ENCODE results near the gene MYEOV. TPM values are rescaled to one million over a fixed set of nuclear protein-coding genes. Genes with fewer than 3 reads are reported as not detected.
A peak's percentile ranks its signal among the peaks of the same experiment; 100 is the strongest.

The MYEOV gene
- total and polyA plus RNA-seq, 2 experiments from 2014 or later: 0.14 TPM; not detected in 1

GRCh38 chr11:69257134-69257533, 36.8 kb upstream of the MYEOV start:
- no peak overlapping the region for H3K27ac Mint-ChIP-seq
- H3K36me3 Mint-ChIP-seq (ENCODE audit: low read depth): peaks cover 12% of the 10 kb centered on the region
- peaks cover 47% of the 10 kb centered on the region for H3K9me3 Mint-ChIP-seq
- Histone ChIP-seq H3K9me2 (ENCODE audit: insufficient read depth) (0 out of 2 replicates have a peak, but pooled peaks cover 2% of the 10 kb centered on the region), H3K4me1 (ENCODE audit: insufficient read depth) (peaks cover 17% of the 10 kb centered on the region), H3K4me2 (peak overlapping the region; percentile 42; the same call in 1 of the 2 replicates), H3K27ac (ENCODE audit: low read depth) (no peak overlapping the region), H3K36me3 (ENCODE audit: insufficient read depth) (no peaks in the 10 kb centered on the region), H3F3A (replicated peaks; ENCODE audit: low read depth) (no peaks in the 10 kb centered on the region), H3K4me3 (no peak overlapping the region), H3K27me3 (ENCODE audit: insufficient read depth) (no peaks in the 10 kb centered on the region), H4K20me1 (replicated peaks; ENCODE audit: insufficient read depth) (no peaks in the 10 kb centered on the region), H3K79me2 (replicated peaks; ENCODE audit: insufficient read depth) (no peaks in the 10 kb centered on the region), H2AFZ (no peak overlapping the region)
- H3K4me3 Mint-ChIP-seq: no peak overlapping the region
- TF ChIP-seq EZH2phosphoT487 (IDR thresholded peaks at IDR 0.05; ENCODE audit: unreplicated experiment): no peak
- no peak for TF ChIP-seq ZNF114 (CRISPR knock-in tag; IDR thresholded peaks at IDR 0.05)
- TF ChIP-seq CTCF (conservative IDR thresholded peaks at IDR 0.05; ENCODE audit: low read depth in 2 of 2): no peak
- TF ChIP-seq CREB1 (CRISPR knock-in tag; IDR thresholded peaks at IDR 0.05; ENCODE audit: low read depth): no peak
- no peak for ATAC-seq
- DNase-seq (ENCODE audit: low spot score): no peak
- H3K27me3 Mint-ChIP-seq (ENCODE audit: insufficient read depth, low read depth, poor library complexity): peaks cover 14% of the 10 kb centered on the region
- peaks cover 18% of the 10 kb centered on the region for H3K4me1 Mint-ChIP-seq

GRCh38 chr11:69257838-69258658, 35.9 kb upstream of the MYEOV start:
- Mint-ChIP-seq H3K4me3 (no peak overlapping the region; the same call in 2 of the 3 replicates), H3K27me3 (ENCODE audit: insufficient read depth, low read depth, poor library complexity) (peaks cover 19% of the 10 kb centered on the region), H3K9me3 (peaks cover 47% of the 10 kb centered on the region), H3K36me3 (ENCODE audit: low read depth) (peaks cover 17% of the 10 kb centered on the region), H3K27ac (no peak overlapping the region; the same call in 1 of the 2 replicates), H3K4me1 (peaks cover 18% of the 10 kb centered on the region)
- Histone ChIP-seq H3K4me1 (ENCODE audit: insufficient read depth) (peaks cover 17% of the 10 kb centered on the region), H3K4me3 (0 out of 2 replicates have a peak overlapping the region, but pooled peaks have one; percentile 13), H3K27me3 (ENCODE audit: insufficient read depth) (no peaks in the 10 kb centered on the region), H3K27ac (ENCODE audit: low read depth) (no peak overlapping the region), H4K20me1 (replicated peaks; ENCODE audit: insufficient read depth) (no peaks in the 10 kb centered on the region), H2AFZ (no peak overlapping the region), H3K4me2 (peak overlapping the region; percentile 42), H3K79me2 (replicated peaks; ENCODE audit: insufficient read depth) (no peaks in the 10 kb centered on the region), H3K9me2 (ENCODE audit: insufficient read depth) (0 out of 2 replicates have a peak, but pooled peaks cover 3% of the 10 kb centered on the region), H3F3A (replicated peaks; ENCODE audit: low read depth) (no peaks in the 10 kb centered on the region), H3K36me3 (ENCODE audit: insufficient read depth) (no peaks in the 10 kb centered on the region)
- ATAC-seq (peak; percentile 94), DNase-seq (ENCODE audit: low spot score) (peak; percentile 49)
- no peak for TF ChIP-seq NANOG (IDR thresholded peaks at IDR 0.05; ENCODE audit: borderline replicate concordance)
- TF ChIP-seq EZH2 (IDR thresholded peaks at IDR 0.05; ENCODE audit: low read depth, unreplicated experiment): no peak
- no peak for TF ChIP-seq ZNF331 (CRISPR knock-in tag; IDR thresholded peaks at IDR 0.05; ENCODE audit: low read depth)
- no peak for TF ChIP-seq POLR2AphosphoS5 (IDR thresholded peaks at IDR 0.05; ENCODE audit: low read depth)
- no peak for TF ChIP-seq JUNB (IDR thresholded peaks at IDR 0.05; ENCODE audit: unreplicated experiment)
- peak; percentile 66 for TF ChIP-seq ZNF462 (CRISPR knock-in tag; IDR thresholded peaks at IDR 0.05)
